ENCODE measurements around the gene COPZ1. TPM values are rescaled to one million over a fixed set of nuclear protein-coding genes. Genes with fewer than 3 reads are reported as not detected.
"Not testable (repeated sequence)": the region's sequence is repeated elsewhere in the genome, so short reads cannot be mapped to it uniquely, and the experiment has no call there.

COPZ1 gene
- total RNA-seq, 1 donor = 139 TPM

DNA sequence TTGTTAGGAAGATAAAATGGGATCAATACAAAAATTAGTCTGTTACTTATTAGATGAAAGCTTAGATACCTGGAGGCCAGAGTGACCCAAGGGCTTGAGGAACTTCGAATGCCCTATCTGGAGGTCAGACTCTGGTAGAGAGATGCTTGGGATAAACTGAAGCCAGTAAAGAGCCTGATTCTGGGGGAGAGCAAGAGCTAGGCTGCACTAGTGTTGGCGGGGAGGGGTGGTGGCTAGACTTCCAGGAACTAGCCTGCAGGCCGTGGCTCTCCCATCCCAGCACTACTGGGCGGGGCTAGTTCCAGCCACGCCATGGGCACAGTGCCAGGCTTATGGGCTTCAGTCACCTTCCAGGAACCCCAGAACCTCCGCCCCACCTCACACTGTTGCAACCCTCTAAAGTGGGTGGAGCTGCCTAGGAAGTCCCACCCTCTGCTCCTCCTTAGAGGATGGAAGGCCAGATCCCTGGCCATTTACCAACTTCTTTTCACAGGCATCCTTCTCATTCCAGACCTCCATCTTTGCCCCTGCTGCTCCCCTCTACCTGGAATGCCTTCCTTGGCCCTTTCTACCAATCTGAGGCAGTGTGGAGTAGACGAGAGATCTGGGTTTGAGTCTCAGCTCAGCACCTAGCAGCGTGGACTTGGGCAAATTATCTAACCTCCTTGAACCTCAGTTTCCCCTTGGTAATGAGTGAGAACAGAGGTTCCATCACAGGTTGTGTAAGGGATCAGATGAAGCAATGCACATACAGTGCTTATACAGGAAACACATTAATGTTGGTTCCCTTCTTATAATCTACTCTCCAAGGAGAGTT, 17.8 kb upstream of the COPZ1 start:
- H3K4me3 ChIP-seq (ENCODE audit: low read depth, low read length) = no peak overlapping the region
- TF ChIP-seq CTCF (IDR thresholded peaks at IDR 0.05; ENCODE audit: insufficient read depth, low read depth, low read length) = no peak
- peak; percentile 86 for DNase-seq (ENCODE audit: low read depth)

DNA sequence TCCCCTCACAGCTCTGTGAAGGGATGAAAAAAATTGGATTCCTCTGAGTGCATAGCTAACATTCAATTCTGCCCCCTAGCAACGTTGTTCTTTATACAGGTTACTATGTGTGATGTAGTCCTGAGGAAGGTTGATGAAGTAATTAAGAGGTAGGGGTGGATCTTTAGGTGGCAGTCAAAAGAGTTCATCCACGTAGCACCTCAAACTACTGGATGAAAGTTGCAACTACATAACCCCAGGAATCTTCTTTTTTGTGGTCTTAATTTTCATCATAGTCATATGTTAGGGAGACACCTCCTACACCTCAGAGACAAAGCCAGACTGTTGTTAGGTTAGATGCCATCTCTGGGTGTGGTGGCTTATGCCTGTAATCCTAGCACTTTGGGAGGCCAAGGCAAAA, 13.9 kb upstream of the COPZ1 start:
- no peak for TF ChIP-seq CTCF (IDR thresholded peaks at IDR 0.05; ENCODE audit: insufficient read depth, low read depth, low read length)
- DNase-seq (ENCODE audit: low read depth) = no peak
- H3K4me3 ChIP-seq (ENCODE audit: low read depth, low read length) = no peak overlapping the region

- not testable (repeated sequence) for DNase-seq (ENCODE audit: low read depth); H3K4me3 ChIP-seq (ENCODE audit: low read depth, low read length)
Observed at GRCh38 chr12:54312309-54312708, 12.6 kb upstream of the COPZ1 start.

GRCh38 chr12:54321363-54321762, 3.6 kb upstream of the COPZ1 start:
- no peak for DNase-seq (ENCODE audit: low read depth)
- TF ChIP-seq CTCF (IDR thresholded peaks at IDR 0.05; ENCODE audit: insufficient read depth, low read depth, low read length) = no peak
- H3K4me3 ChIP-seq (ENCODE audit: low read depth, low read length) = no peak overlapping the region

GRCh38 chr12:54325442-54326109, 645 bp downstream of the COPZ1 start:
- peak overlapping the region; percentile 98 for H3K4me3 ChIP-seq (ENCODE audit: low read depth, low read length)
- DNase-seq (ENCODE audit: low read depth) = not testable (repeated sequence)

DNA sequence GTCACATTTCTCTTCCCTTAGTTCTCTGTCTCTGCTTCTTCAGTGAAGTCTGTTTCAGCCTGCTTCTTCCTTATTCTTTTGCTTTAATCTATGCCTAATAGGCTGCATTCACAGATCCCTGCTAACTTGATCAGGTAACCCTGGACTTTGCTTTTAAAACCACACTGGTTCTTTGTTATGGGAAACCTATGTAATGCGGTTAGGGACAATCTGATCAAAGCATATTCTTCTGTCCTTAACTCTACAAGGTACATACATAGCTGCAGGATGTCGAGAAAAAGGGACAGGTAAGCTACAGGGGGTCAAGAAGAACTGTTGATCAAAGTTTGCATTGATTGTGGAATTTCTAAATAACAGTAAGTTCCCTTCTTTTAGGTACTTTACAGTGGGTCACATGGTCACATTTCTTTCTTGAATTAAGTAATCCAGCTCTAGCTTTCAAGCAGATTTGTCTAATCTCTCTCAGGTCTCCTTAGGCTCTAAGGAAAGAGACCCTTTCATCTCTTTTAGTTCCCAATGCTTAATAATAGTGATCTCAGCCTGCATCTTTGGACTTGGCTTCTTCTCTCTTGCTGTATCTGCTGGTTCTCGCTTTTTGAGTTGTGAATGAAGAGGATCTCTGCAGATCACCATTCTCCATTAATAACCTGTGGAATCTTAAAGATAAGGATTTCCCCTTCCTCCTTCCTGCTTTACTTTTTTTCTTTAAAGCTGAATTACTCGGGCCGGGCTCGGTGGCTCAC, 3.8 kb downstream of the COPZ1 start:
- no peak overlapping the region for H3K4me3 ChIP-seq (ENCODE audit: low read depth, low read length)
- TF ChIP-seq CTCF (IDR thresholded peaks at IDR 0.05; ENCODE audit: insufficient read depth, low read depth, low read length) = no peak

GRCh38 chr12:54329759-54330158, 4.8 kb downstream of the COPZ1 start:
- no peak for DNase-seq (ENCODE audit: low read depth)
- no peak overlapping the region for H3K4me3 ChIP-seq (ENCODE audit: low read depth, low read length)

More for the DNA sequence above, 3.8 kb downstream of the COPZ1 start:
- DNase-seq (ENCODE audit: low read depth) = no peak

More at GRCh38 chr12:54329759-54330158, 4.8 kb downstream of the COPZ1 start:
- no peak for TF ChIP-seq CTCF (IDR thresholded peaks at IDR 0.05; ENCODE audit: insufficient read depth, low read depth, low read length)

Data from fibroblast of villous mesenchyme (primary cell).